Measurements from ENCODE around the gene NTRK3. TPM values are rescaled to one million over a fixed set of nuclear protein-coding genes. Genes with fewer than 3 reads are reported as not detected.

The NTRK3 gene
- total and polyA plus RNA-seq, 9 donors, result 1.8 to 7.9 (median 3.2) TPM

DNA sequence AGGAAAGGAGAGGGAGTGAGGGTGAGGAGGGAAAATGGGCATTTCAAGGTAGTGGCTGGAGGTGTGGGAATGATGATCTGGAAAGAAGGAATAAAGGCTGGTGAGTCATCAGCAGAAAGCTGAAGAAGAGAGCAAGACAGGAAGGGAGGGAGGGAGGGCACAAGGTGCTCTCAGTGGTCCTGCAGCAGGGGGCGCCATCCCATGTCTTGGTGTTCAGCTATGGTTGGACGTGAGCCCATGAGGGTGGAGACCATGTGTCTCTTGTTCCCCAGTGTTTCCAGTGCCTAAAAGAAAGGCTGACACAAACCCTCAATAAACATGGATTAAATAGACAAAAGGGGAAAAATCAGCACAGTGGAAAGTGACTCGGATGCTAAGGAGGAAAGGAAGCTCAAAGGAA, 228.5 kb downstream of the NTRK3 start:
- H3K27me3 ChIP-seq (ENCODE audit: control insufficient read depth, insufficient read depth, low read length), result no peaks in the 10 kb centered on the region
- no peaks in the 10 kb centered on the region for H3K9me3 ChIP-seq (replicated peaks; ENCODE audit: control insufficient read depth, low read depth, low read length)
- DNase-seq, result peak; percentile 33
- H3K4me3 ChIP-seq (ENCODE audit: low read length), result no peak overlapping the region
- H3K36me3 ChIP-seq (ENCODE audit: control insufficient read depth, insufficient read depth, low read length), result no peaks in the 10 kb centered on the region
- H3K27ac ChIP-seq (ENCODE audit: low read length), result no peak overlapping the region
- peaks cover 4% of the 10 kb centered on the region for H3K4me1 ChIP-seq (ENCODE audit: control insufficient read depth, insufficient read depth, low read length)
- WGBS (ENCODE audit: insufficient coverage), result 89% methylated on average over 1 of the region's 3 CpGs

DNA sequence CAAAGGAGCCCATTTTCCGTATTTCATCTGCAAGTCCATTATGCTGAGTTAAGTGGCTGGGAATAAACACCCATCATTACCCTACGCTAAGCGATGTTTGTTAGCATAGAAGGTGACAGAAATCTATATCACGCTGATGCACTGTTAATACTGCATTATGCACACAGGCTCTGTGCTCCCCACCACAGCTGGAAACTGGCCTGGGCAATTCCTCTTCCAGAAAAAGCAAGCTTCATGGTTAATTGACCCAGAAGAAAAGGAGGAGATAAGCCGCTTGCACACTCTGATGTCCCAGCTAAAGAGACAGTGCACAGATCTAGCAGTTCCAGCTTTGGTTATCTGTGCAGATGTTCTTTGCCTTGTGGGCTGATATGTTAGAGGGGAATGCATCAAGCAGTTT, 232.6 kb downstream of the NTRK3 start:
- DNase-seq, result no peak
- H3K27me3 ChIP-seq (ENCODE audit: control insufficient read depth, insufficient read depth, low read length), result no peaks in the 10 kb centered on the region
- WGBS (ENCODE audit: insufficient coverage), result 38% methylated on average over 1 of the region's 5 CpGs

DNA sequence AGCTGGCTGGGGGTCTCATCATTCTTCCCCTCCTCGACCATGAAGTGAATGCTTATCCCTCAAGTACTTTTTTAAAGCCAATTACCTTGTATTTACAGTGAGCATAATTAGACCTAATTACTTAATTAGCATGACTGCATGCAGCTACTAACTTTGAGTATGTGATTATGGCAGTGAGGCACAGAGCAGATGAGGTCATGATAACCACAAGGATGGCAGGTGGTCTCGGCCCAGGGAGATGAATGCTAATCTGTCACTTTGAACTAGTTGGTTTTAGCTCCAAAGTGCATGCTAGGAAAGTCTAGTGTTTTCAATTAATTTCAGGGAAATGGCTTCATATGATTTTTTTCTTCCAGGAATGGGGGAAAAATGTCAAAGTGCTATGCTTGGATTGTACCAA, 233.8 kb downstream of the NTRK3 start:
- H3K4me3 ChIP-seq (ENCODE audit: low read length), result no peak overlapping the region
- H3K27me3 ChIP-seq (ENCODE audit: control insufficient read depth, insufficient read depth, low read length), result peaks cover 2% of the 10 kb centered on the region
- WGBS (ENCODE audit: insufficient coverage), result 100% methylated on average over 1 of the region's 2 CpGs
- no peak overlapping the region for H3K27ac ChIP-seq (ENCODE audit: low read length)
- H3K36me3 ChIP-seq (ENCODE audit: control insufficient read depth, insufficient read depth, low read length), result no peaks in the 10 kb centered on the region
- H3K4me1 ChIP-seq (ENCODE audit: control insufficient read depth, insufficient read depth, low read length), result peaks cover 4% of the 10 kb centered on the region
- no peaks in the 10 kb centered on the region for H3K9me3 ChIP-seq (replicated peaks; ENCODE audit: control insufficient read depth, low read depth, low read length)
- no peak for DNase-seq

More for the DNA sequence above, 232.6 kb downstream of the NTRK3 start:
- Histone ChIP-seq H3K9me3 (replicated peaks; ENCODE audit: control insufficient read depth, low read depth, low read length) (no peaks in the 10 kb centered on the region), H3K4me1 (ENCODE audit: control insufficient read depth, insufficient read depth, low read length) (peaks cover 4% of the 10 kb centered on the region), H3K36me3 (ENCODE audit: control insufficient read depth, insufficient read depth, low read length) (no peaks in the 10 kb centered on the region), H3K4me3 (ENCODE audit: low read length) (no peak overlapping the region), H3K27ac (ENCODE audit: low read length) (no peak overlapping the region)

DNA sequence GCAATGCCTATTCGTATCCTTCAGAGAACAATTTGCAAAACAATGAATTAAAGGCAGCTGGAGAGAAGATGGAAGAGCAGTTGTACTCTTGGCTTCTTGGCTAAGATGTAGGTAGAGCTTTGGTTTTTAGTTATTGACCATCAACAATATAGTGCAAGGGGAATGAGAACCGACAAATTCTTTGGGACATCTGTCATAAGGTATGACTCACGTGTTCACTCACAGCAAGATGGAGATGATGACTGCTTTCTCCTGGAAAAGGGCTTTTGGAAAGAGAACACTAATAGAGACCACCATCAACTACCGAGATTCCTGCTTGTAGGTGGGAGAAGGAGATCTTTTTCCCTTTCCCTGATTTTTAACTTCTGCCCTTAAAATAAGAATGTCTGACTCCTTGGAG, 234.9 kb downstream of the NTRK3 start:
- peaks cover 4% of the 10 kb centered on the region for H3K4me1 ChIP-seq (ENCODE audit: control insufficient read depth, insufficient read depth, low read length)
- peaks cover 2% of the 10 kb centered on the region for H3K27me3 ChIP-seq (ENCODE audit: control insufficient read depth, insufficient read depth, low read length)
- H3K9me3 ChIP-seq (replicated peaks; ENCODE audit: control insufficient read depth, low read depth, low read length), result no peaks in the 10 kb centered on the region
- WGBS (ENCODE audit: insufficient coverage), result 62% methylated on average over 2 of the region's 4 CpGs
- no peak for DNase-seq
- H3K4me3 ChIP-seq (ENCODE audit: low read length), result no peak overlapping the region
- no peaks in the 10 kb centered on the region for H3K36me3 ChIP-seq (ENCODE audit: control insufficient read depth, insufficient read depth, low read length)
- H3K27ac ChIP-seq (ENCODE audit: low read length), result no peak overlapping the region

DNA sequence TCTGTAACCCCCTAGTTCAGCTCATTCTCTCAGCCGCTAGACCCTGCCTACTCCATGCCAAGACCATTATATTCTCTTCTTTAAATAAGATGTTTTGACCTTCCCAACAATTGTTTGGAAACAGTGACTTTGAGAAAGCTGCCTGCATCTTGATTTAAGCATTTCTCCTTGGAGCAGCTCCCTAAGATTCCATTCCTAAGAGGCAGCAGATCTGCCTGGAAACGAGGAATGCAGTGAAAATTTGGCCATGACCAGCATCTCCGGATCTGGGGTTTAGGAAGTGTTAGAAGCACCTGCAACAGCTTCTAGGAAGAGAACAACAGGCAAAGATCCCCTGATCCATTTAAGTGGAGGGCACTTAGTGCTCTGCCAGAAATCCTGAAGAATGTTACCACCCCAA, 235.7 kb downstream of the NTRK3 start:
- DNase-seq, result no peak
- 91% methylated on average over 1 of the region's 3 CpGs for WGBS (ENCODE audit: insufficient coverage)
- Histone ChIP-seq H3K27ac (ENCODE audit: low read length) (no peak overlapping the region), H3K27me3 (ENCODE audit: control insufficient read depth, insufficient read depth, low read length) (peaks cover 2% of the 10 kb centered on the region), H3K4me3 (ENCODE audit: low read length) (no peak overlapping the region), H3K4me1 (ENCODE audit: control insufficient read depth, insufficient read depth, low read length) (peaks cover 4% of the 10 kb centered on the region), H3K36me3 (ENCODE audit: control insufficient read depth, insufficient read depth, low read length) (no peaks in the 10 kb centered on the region), H3K9me3 (replicated peaks; ENCODE audit: control insufficient read depth, low read depth, low read length) (no peaks in the 10 kb centered on the region)

DNA sequence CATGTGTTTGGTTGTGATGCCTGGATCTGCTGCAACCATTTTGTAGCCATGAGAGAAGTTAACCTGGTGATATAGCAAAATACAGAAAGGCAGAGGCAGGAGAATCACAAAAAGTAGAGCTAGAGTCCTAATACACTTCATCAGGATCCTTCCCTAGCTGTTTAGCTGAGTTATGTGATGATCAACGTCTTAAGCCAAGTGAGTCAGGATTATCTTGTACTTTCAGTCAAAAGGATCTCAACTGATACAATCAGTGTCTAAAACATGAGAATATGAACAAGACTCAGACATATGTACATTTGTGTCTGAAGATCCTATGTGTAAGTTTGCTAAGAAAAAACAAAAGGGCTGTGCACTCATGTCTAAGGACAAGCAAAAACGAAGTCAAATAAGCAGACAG, 236.9 kb downstream of the NTRK3 start:
- Histone ChIP-seq H3K4me1 (ENCODE audit: control insufficient read depth, insufficient read depth, low read length) (peaks cover 4% of the 10 kb centered on the region), H3K27me3 (ENCODE audit: control insufficient read depth, insufficient read depth, low read length) (peaks cover 2% of the 10 kb centered on the region), H3K36me3 (ENCODE audit: control insufficient read depth, insufficient read depth, low read length) (no peaks in the 10 kb centered on the region), H3K4me3 (ENCODE audit: low read length) (no peak overlapping the region), H3K27ac (ENCODE audit: low read length) (no peak overlapping the region), H3K9me3 (replicated peaks; ENCODE audit: control insufficient read depth, low read depth, low read length) (no peaks in the 10 kb centered on the region)
- 92% methylated on average over 1 of the region's 2 CpGs for WGBS (ENCODE audit: insufficient coverage)
- DNase-seq, result no peak

DNA sequence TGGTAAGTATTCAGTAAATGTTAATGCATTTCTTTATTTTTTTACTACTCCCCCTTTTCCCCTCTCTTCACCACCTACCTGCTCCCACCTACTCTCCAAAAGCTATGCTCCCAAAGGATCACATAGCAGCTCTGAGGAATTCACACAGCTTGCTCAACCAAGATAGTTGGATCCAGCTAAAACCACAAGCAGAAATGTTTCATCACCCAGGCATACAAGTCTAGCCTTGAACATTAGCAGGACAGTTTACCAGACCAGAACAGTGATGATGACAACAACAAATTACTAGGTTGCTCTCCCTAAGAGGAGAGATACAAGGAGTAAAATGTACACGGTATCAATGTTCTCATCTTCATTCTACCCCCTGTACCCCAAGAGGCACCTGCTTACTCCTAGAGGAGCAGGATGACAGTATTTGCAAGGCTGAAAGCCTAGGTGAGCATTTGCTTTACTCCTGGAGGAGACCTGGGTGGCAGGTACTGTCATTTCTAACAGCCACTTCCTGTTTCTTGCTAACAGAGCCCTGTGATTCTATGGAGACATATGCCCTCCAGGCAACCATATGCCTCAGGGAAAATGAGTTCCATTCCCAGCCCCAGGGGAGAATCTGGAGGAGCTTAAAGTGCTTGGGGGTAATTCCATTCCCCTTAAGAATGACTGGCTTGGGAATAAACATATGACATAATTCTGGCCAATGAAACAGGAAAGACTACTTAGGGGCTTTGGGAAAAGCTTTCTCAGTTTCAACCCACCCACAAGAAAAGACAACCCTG, 237.5 kb downstream of the NTRK3 start:
- Histone ChIP-seq H3K27me3 (ENCODE audit: control insufficient read depth, insufficient read depth, low read length) (peaks cover 2% of the 10 kb centered on the region), H3K36me3 (ENCODE audit: control insufficient read depth, insufficient read depth, low read length) (no peaks in the 10 kb centered on the region), H3K4me3 (ENCODE audit: low read length) (no peak overlapping the region), H3K9me3 (replicated peaks; ENCODE audit: control insufficient read depth, low read depth, low read length) (no peaks in the 10 kb centered on the region), H3K4me1 (ENCODE audit: control insufficient read depth, insufficient read depth, low read length) (peaks cover 4% of the 10 kb centered on the region), H3K27ac (ENCODE audit: low read length) (no peak overlapping the region)
- DNase-seq, result no peak
- WGBS (ENCODE audit: insufficient coverage), result no CpG with 5 or more reads among the region's 1 CpG

DNA sequence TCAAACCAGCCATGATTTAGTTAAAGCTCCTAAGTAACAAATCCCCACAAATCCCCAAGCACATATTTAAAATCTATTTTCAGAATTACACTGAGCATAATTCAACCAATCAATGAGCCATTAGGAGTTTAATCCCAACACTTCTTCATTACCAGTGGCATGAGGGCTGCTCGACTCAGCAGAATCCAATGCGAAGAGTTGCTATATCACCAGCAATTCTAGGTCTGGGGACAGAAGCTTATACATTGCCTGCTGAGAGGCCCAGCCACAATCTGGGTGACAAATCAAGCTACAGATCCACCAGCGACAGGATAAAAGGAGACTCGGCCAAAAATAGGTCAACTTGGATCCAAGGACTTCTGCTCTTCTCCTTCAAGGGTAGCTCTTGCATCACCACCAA, 238.8 kb downstream of the NTRK3 start:
- Histone ChIP-seq H3K4me1 (ENCODE audit: control insufficient read depth, insufficient read depth, low read length) (no peaks in the 10 kb centered on the region), H3K27ac (ENCODE audit: low read length) (no peak overlapping the region), H3K4me3 (ENCODE audit: low read length) (no peak overlapping the region), H3K9me3 (replicated peaks; ENCODE audit: control insufficient read depth, low read depth, low read length) (no peaks in the 10 kb centered on the region), H3K36me3 (ENCODE audit: control insufficient read depth, insufficient read depth, low read length) (no peaks in the 10 kb centered on the region), H3K27me3 (ENCODE audit: control insufficient read depth, insufficient read depth, low read length) (peaks cover 2% of the 10 kb centered on the region)
- no peak for DNase-seq
- 76% methylated on average over 2 of the region's 4 CpGs for WGBS (ENCODE audit: insufficient coverage)

DNA sequence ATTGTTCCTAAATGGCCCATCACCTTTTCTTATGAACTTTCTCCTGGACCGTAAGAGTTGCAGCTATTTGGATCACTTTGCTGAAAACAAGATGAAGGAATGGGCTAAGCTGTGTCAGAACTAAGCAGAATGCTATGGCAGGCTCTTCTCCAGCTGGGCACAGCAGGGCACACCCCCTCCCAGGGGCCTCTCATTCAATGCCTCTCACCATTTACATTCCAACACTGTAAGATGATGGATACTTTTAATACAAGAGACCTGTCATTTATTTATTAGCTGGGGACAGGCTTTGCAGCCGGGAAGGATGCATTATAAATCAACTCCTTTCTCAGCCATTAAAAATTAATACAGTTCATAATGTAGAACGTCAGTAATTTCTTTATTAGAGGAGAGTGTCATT, 240.1 kb downstream of the NTRK3 start:
- Histone ChIP-seq H3K36me3 (ENCODE audit: control insufficient read depth, insufficient read depth, low read length) (no peaks in the 10 kb centered on the region), H3K4me3 (ENCODE audit: low read length) (no peak overlapping the region), H3K9me3 (replicated peaks; ENCODE audit: control insufficient read depth, low read depth, low read length) (no peaks in the 10 kb centered on the region), H3K27me3 (ENCODE audit: control insufficient read depth, insufficient read depth, low read length) (peaks cover 2% of the 10 kb centered on the region), H3K27ac (ENCODE audit: low read length) (no peak overlapping the region), H3K4me1 (ENCODE audit: control insufficient read depth, insufficient read depth, low read length) (no peaks in the 10 kb centered on the region)
- no CpG with 5 or more reads among the region's 3 CpGs for WGBS (ENCODE audit: insufficient coverage)
- no peak for DNase-seq

DNA sequence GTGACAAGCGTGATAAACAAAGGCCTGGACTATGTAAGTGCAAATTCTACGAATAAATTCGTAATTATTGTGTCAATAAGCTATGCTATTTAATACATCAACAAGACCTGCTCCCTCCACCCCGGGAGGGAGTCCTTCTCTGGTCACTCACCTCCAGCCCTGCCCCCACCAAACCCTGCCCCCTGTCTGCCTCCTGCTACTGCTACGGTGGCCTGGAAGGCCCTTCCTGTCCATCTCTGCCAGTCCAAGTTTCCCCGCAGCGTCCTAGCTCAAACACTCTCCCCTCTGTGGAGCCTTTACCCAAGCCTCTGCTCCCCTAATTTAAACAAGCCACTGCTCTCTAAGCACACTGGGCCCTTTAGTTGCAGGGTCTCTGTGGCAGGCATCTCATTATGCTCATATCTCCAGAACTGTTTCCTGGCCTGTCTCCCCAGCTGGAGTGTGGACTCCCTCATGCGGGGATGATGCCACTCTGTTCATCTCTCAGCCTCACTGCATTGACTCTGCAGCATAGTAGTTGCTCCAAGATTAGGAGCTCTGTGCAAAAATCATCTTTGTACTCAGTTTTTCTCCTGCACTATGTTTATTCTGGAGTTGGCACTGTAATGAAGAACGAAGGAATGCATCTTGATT, 241.2 kb downstream of the NTRK3 start:
- no peak for DNase-seq
- no peak overlapping the region for H3K4me3 ChIP-seq (ENCODE audit: low read length)
- WGBS (ENCODE audit: insufficient coverage), result 53% methylated on average over 5 of the region's 9 CpGs
- no peaks in the 10 kb centered on the region for H3K9me3 ChIP-seq (replicated peaks; ENCODE audit: control insufficient read depth, low read depth, low read length)
- no peaks in the 10 kb centered on the region for H3K4me1 ChIP-seq (ENCODE audit: control insufficient read depth, insufficient read depth, low read length)
- no peaks in the 10 kb centered on the region for H3K36me3 ChIP-seq (ENCODE audit: control insufficient read depth, insufficient read depth, low read length)
- H3K27ac ChIP-seq (ENCODE audit: low read length), result no peak overlapping the region
- H3K27me3 ChIP-seq (ENCODE audit: control insufficient read depth, insufficient read depth, low read length), result peaks cover 2% of the 10 kb centered on the region
